ENCODE results near the gene MAML3.

MAML3 gene

GRCh38 chr4:140110542-140111215 lies 43.3 kb downstream of the MAML3 start:
- no peaks in the 10 kb centered on the region for H3K27me3 ChIP-seq (ENCODE audit: low read depth)
- in situ Hi-C loops (cut with MboI; ENCODE audit: low sequenced_read_pairs): no loop called here

GRCh38 chr4:140109737-140110136 lies 44.2 kb downstream of the MAML3 start:
- Histone ChIP-seq H3K27me3 (ENCODE audit: low read depth) (no peaks in the 10 kb centered on the region), H3K9me3 (no peaks in the 10 kb centered on the region), H3K4me3 (no peak overlapping the region), H3K4me1 (no peaks in the 10 kb centered on the region), H3K36me3 (replicated peaks) (no peaks in the 10 kb centered on the region)
- in situ Hi-C loops (cut with MboI; ENCODE audit: low sequenced_read_pairs): no loop called here
- DNase-seq (ENCODE audit: low spot score in 2 of 2): peak in 1 of 2 experiments; percentile 29

More at GRCh38 chr4:140110542-140111215, 43.3 kb downstream of the MAML3 start:
- Histone ChIP-seq H3K36me3 (replicated peaks) (no peaks in the 10 kb centered on the region), H3K4me1 (no peaks in the 10 kb centered on the region), H3K4me3 (no peak overlapping the region), H3K9me3 (no peaks in the 10 kb centered on the region)
- no peak for DNase-seq (ENCODE audit: low spot score in 2 of 2)

GRCh38 chr4:140109292-140109691 lies 44.7 kb downstream of the MAML3 start:
- no peaks in the 10 kb centered on the region for H3K27me3 ChIP-seq (ENCODE audit: low read depth)
- no peak for DNase-seq (ENCODE audit: low spot score in 2 of 2)
- no peaks in the 10 kb centered on the region for H3K4me1 ChIP-seq
- no peaks in the 10 kb centered on the region for H3K9me3 ChIP-seq
- in situ Hi-C loops (cut with MboI; ENCODE audit: low sequenced_read_pairs): no loop called here
- no peaks in the 10 kb centered on the region for H3K36me3 ChIP-seq (replicated peaks)
- no peak overlapping the region for H3K4me3 ChIP-seq

GRCh38 chr4:140108713-140109230 lies 45.2 kb downstream of the MAML3 start:
- DNase-seq (ENCODE audit: low spot score in 2 of 2): no peak
- Histone ChIP-seq H3K4me1 (no peaks in the 10 kb centered on the region), H3K36me3 (replicated peaks) (no peaks in the 10 kb centered on the region), H3K4me3 (no peak overlapping the region), H3K27me3 (ENCODE audit: low read depth) (no peaks in the 10 kb centered on the region), H3K9me3 (no peaks in the 10 kb centered on the region)
- in situ Hi-C loops (cut with MboI; ENCODE audit: low sequenced_read_pairs): no loop called here

GRCh38 chr4:140108243-140108642 lies 45.7 kb downstream of the MAML3 start:
- in situ Hi-C loops (cut with MboI; ENCODE audit: low sequenced_read_pairs): no loop called here
- no peaks in the 10 kb centered on the region for H3K27me3 ChIP-seq (ENCODE audit: low read depth)

GRCh38 chr4:140106289-140106844 lies 47.6 kb downstream of the MAML3 start:
- no peaks in the 10 kb centered on the region for H3K27me3 ChIP-seq (ENCODE audit: low read depth)
- in situ Hi-C loops (cut with MboI; ENCODE audit: low sequenced_read_pairs): no loop called here
- H3K36me3 ChIP-seq (replicated peaks): no peaks in the 10 kb centered on the region
- peaks cover 9% of the 10 kb centered on the region for H3K4me1 ChIP-seq
- no peak for DNase-seq (ENCODE audit: low spot score in 2 of 2)
- H3K4me3 ChIP-seq: no peak overlapping the region
- no peaks in the 10 kb centered on the region for H3K9me3 ChIP-seq

More at GRCh38 chr4:140108243-140108642, 45.7 kb downstream of the MAML3 start:
- H3K4me1 ChIP-seq: no peaks in the 10 kb centered on the region
- no peak for DNase-seq (ENCODE audit: low spot score in 2 of 2)
- H3K36me3 ChIP-seq (replicated peaks): no peaks in the 10 kb centered on the region
- no peak overlapping the region for H3K4me3 ChIP-seq
- no peaks in the 10 kb centered on the region for H3K9me3 ChIP-seq

GRCh38 chr4:140105436-140105835 lies 48.5 kb downstream of the MAML3 start:
- Histone ChIP-seq H3K9me3 (no peaks in the 10 kb centered on the region), H3K36me3 (replicated peaks) (no peaks in the 10 kb centered on the region), H3K4me3 (no peak overlapping the region), H3K27me3 (ENCODE audit: low read depth) (no peaks in the 10 kb centered on the region), H3K4me1 (peaks cover 9% of the 10 kb centered on the region)
- in situ Hi-C loops (cut with MboI; ENCODE audit: low sequenced_read_pairs): no loop called here
- no peak for DNase-seq (ENCODE audit: low spot score in 2 of 2)

GRCh38 chr4:140103676-140104075 lies 50.3 kb downstream of the MAML3 start:
- Histone ChIP-seq H3K36me3 (replicated peaks) (no peaks in the 10 kb centered on the region), H3K9me3 (no peaks in the 10 kb centered on the region), H3K4me1 (peaks cover 9% of the 10 kb centered on the region), H3K4me3 (no peak overlapping the region), H3K27me3 (ENCODE audit: low read depth) (no peaks in the 10 kb centered on the region)
- in situ Hi-C loops (cut with MboI; ENCODE audit: low sequenced_read_pairs): no loop called here
- DNase-seq (ENCODE audit: low spot score in 2 of 2): no peak

- H3K36me3 ChIP-seq (replicated peaks): no peaks in the 10 kb centered on the region
- H3K9me3 ChIP-seq: no peaks in the 10 kb centered on the region
- no peaks in the 10 kb centered on the region for H3K27me3 ChIP-seq (ENCODE audit: low read depth)
- DNase-seq (ENCODE audit: low spot score in 2 of 2): no peak
- in situ Hi-C loops (cut with MboI; ENCODE audit: low sequenced_read_pairs): no loop called here
- H3K4me1 ChIP-seq: peaks cover 12% of the 10 kb centered on the region
- H3K4me3 ChIP-seq: no peak overlapping the region
Measured at GRCh38 chr4:140102421-140102820, 51.6 kb downstream of the MAML3 start.

- H3K9me3 ChIP-seq: no peaks in the 10 kb centered on the region
- H3K36me3 ChIP-seq (replicated peaks): no peaks in the 10 kb centered on the region
- DNase-seq (ENCODE audit: low spot score in 2 of 2): no peak
- H3K4me3 ChIP-seq: no peak overlapping the region
- H3K27me3 ChIP-seq (ENCODE audit: low read depth): no peaks in the 10 kb centered on the region
- in situ Hi-C loops (cut with MboI; ENCODE audit: low sequenced_read_pairs): no loop called here
- H3K4me1 ChIP-seq: peaks cover 12% of the 10 kb centered on the region
Measured at GRCh38 chr4:140100771-140101170, 53.2 kb downstream of the MAML3 start.

GRCh38 chr4:140099983-140100382 lies 54.0 kb downstream of the MAML3 start:
- DNase-seq (ENCODE audit: low spot score in 2 of 2): no peak

GRCh38 chr4:140098455-140099160 lies 55.4 kb downstream of the MAML3 start:
- no peak for DNase-seq (ENCODE audit: low spot score in 2 of 2)
- no peaks in the 10 kb centered on the region for H3K27me3 ChIP-seq (ENCODE audit: low read depth)
- no peaks in the 10 kb centered on the region for H3K36me3 ChIP-seq (replicated peaks)
- no peak overlapping the region for H3K4me3 ChIP-seq
- in situ Hi-C loops (cut with MboI; ENCODE audit: low sequenced_read_pairs): no loop called here
- no peaks in the 10 kb centered on the region for H3K9me3 ChIP-seq
- peaks cover 31% of the 10 kb centered on the region for H3K4me1 ChIP-seq

More at GRCh38 chr4:140099983-140100382, 54.0 kb downstream of the MAML3 start:
- H3K27me3 ChIP-seq (ENCODE audit: low read depth): no peaks in the 10 kb centered on the region
- peaks cover 20% of the 10 kb centered on the region for H3K4me1 ChIP-seq
- no peaks in the 10 kb centered on the region for H3K36me3 ChIP-seq (replicated peaks)
- H3K4me3 ChIP-seq: no peak overlapping the region
- in situ Hi-C loops (cut with MboI; ENCODE audit: low sequenced_read_pairs): no loop called here
- H3K9me3 ChIP-seq: no peaks in the 10 kb centered on the region

- no peak for DNase-seq (ENCODE audit: low spot score in 2 of 2)
- no peak overlapping the region for H3K4me3 ChIP-seq
- H3K36me3 ChIP-seq (replicated peaks): no peaks in the 10 kb centered on the region
- no peaks in the 10 kb centered on the region for H3K27me3 ChIP-seq (ENCODE audit: low read depth)
- H3K4me1 ChIP-seq: peaks cover 40% of the 10 kb centered on the region
- in situ Hi-C loops (cut with MboI; ENCODE audit: low sequenced_read_pairs): no loop called here
- no peaks in the 10 kb centered on the region for H3K9me3 ChIP-seq
Measured at GRCh38 chr4:140097572-140097971, 56.4 kb downstream of the MAML3 start.

- in situ Hi-C loops (cut with MboI; ENCODE audit: low sequenced_read_pairs): no loop called here
- Histone ChIP-seq H3K9me3 (no peaks in the 10 kb centered on the region), H3K4me3 (no peak overlapping the region), H3K36me3 (replicated peaks) (no peaks in the 10 kb centered on the region), H3K4me1 (peaks cover 38% of the 10 kb centered on the region), H3K27me3 (ENCODE audit: low read depth) (no peaks in the 10 kb centered on the region)
- DNase-seq (ENCODE audit: low spot score in 2 of 2): no peak
Measured at GRCh38 chr4:140096921-140097320, 57.1 kb downstream of the MAML3 start.
